GM08714 (cell line): ENCODE data around the gene PHYH.

Experiments used
- H3K4me3 ChIP-seq: fragments of 200-500 bp; sonication (Bioruptor generic); 2 replicates; pipeline ENCODE4 v1.5.1; 2014; ENCODE audit warnings: mild to moderate bottlenecking, low read length, inconsistent platforms
- ZNF274 ChIP-seq: IDR thresholded peaks from 2 replicates; pipeline ENCODE4 v1.6.1; 2012; ENCODE audit warnings: mild to moderate bottlenecking, low read depth, low read length

The PHYH gene

DNA sequence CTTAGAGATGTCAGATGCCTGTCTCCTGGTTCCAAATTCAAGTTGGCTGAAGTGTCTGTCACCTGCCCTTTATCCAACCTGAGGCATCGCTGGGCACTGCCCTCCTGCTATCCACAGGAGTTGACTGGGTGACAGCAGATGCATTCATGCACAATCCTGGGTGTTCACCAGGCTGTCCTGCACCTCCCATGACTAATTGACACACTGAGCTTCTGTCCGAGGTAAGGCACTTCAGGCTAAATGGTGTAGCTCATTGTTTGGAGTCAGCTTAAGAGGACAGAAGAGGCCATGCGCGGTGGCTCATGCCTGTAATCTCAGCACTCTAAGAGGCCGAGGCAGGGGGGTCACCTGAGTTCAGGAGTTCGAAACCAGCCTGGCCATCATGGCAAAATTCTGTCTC is 68.1 kb downstream of the PHYH start:
- H3K4me3 ChIP-seq: no peak overlapping the region
- no peak for TF ChIP-seq ZNF274

DNA sequence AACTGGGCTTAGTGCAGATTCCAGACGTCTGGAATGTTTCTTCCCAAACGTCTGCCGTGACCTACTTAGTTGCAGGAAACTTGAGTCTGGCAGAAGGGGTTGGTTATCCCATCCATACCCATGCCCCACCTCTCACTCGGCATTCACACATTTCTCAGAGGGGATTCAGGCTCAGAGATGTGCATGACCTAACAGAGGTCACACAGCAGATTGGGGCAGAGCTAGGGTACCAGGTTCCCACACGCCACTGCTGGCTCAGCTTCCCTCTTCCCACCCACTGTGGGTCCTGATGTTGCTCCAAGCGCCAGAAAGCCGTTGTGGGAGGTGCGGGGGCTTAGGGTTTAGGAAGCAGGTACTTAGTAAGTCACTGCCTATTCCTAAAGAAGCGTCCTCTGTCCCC is 68.7 kb downstream of the PHYH start:
- H3K4me3 ChIP-seq: no peak overlapping the region
- TF ChIP-seq ZNF274: no peak
